Fibroblast of pulmonary artery (primary cell): ENCODE measurements around the gene EFCC1.

Experiments used
- DNase-seq: peaks from one replicate; pipeline ENCODE4 v3.0.0-alpha.2; 2010; ENCODE audit warnings: low read depth
- H3K4me3 ChIP-seq: replicated peaks from 2 replicates; pipeline ENCODE4 v1.5.1; 2011; ENCODE audit warnings: low read depth, mild to moderate bottlenecking, control low read depth, low read length, moderate library complexity
- TF ChIP-seq, protein P1 (sequence below): IDR thresholded peaks from 2 replicates; pipeline ENCODE4 v1.5.1; 2011; ENCODE audit warnings: mild to moderate bottlenecking, control low read depth, low read length, inconsistent platforms; ENCODE audit errors: missing control alignments

Gene EFCC1, protein sequence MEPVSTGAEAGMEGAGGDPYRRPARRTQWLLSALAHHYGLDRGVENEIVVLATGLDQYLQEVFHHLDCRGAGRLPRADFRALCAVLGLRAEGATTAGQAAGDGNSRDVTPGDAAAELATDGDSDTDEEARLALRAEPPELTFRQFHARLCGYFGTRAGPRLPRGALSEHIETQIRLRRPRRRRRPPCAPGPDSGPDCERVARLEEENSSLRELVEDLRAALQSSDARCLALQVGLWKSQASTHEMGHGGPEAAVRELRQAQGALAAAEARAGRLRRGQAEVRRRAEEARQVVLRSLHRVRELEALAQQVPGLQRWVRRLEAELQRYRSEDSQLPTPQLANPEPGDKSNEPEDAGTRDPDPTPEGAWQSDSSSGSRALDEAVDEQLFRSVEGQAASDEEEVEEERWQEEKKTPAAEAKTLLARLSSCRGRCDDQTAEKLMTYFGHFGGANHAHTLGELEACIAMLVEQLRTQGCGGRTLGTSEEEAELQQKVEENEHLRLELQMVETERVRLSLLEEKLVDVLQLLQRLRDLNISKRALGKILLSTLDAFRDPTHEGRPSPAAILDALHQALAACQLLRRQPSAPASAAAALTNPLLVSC

DNA sequence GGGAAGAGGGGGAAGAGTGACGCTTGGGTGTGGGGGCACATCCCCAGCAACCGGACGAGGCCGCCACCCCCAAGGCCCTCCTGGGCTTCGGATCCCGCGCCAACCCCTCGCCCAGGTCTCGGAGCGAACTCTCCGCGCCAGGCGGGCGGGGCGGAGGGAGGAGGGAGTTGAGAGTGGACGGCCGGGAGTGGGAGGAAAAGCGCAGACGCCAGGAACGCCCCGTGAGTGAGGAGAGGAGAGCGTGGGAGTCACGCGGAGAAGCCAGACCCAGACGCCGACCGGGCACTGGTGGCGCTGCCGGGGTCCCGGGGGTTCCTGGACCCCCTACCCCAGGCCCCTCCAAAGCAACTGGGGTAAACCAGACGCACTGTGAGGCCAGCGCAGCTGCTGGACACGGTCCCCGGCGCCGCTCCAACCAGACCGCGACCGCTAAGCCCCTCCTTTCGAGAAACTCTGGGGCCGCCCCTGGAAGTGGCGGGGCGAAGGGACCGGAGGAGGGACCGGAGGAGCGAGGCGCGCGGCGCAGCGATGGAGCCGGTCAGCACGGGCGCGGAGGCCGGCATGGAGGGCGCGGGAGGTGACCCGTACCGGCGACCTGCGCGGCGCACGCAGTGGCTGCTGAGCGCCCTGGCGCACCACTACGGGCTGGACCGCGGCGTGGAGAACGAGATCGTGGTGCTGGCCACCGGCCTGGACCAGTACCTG, at the start of gene EFCC1:
Gene EFCC1 (plus strand): TSS at position 204 of the 705 bp plus-strand sequence. CDS start 325 bp downstream, at position 529.
- peak within 1 kb of the TSS; percentile 31 for H3K4me3 ChIP-seq
- TF ChIP-seq, protein P1, sequence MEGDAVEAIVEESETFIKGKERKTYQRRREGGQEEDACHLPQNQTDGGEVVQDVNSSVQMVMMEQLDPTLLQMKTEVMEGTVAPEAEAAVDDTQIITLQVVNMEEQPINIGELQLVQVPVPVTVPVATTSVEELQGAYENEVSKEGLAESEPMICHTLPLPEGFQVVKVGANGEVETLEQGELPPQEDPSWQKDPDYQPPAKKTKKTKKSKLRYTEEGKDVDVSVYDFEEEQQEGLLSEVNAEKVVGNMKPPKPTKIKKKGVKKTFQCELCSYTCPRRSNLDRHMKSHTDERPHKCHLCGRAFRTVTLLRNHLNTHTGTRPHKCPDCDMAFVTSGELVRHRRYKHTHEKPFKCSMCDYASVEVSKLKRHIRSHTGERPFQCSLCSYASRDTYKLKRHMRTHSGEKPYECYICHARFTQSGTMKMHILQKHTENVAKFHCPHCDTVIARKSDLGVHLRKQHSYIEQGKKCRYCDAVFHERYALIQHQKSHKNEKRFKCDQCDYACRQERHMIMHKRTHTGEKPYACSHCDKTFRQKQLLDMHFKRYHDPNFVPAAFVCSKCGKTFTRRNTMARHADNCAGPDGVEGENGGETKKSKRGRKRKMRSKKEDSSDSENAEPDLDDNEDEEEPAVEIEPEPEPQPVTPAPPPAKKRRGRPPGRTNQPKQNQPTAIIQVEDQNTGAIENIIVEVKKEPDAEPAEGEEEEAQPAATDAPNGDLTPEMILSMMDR: no peak
- peak; percentile 17 for DNase-seq

DNA sequence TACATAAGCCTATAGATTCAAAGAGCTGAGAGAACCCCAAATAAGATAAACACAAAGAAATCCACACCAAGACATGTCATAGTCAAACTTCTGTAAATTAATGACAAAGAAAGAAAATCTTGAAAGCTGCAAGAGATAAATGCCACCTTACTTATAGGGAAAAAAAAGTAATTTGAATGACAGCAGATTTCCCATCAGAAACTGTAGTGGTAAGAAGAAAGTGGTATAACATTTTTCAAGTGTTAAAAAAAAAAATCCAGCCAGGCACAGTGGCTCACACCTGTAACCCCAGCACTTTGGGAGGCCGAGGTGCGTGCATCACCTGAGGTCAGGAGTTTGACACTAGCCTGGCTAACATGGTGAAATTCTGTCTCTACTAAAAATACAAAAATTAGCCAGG, 44.7 kb upstream of the EFCC1 start:
- TF ChIP-seq, protein P1: no peak
- H3K4me3 ChIP-seq: no peak overlapping the region
- no peak for DNase-seq

DNA sequence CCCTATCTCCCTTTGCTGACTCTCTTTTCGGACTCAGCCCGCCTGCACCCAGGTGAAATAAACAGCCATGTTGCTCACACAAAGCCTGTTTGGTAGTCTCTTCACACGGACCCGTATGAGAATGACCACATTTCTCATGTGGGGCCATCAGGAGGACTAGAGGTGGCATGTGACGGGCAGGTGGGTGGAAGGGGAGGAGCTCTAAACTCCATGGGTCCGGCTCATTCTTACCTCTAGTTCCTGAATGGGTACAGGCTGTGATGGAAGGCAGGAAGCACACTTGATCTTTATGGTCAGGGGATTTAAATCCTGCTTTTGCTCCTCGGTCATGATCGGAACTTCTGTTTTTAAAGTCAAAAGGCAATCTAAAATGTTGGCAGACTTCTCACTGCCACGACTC, 35.8 kb upstream of the EFCC1 start:
- H3K4me3 ChIP-seq: no peak overlapping the region
- TF ChIP-seq, protein P1: no peak
- no peak for DNase-seq

DNA sequence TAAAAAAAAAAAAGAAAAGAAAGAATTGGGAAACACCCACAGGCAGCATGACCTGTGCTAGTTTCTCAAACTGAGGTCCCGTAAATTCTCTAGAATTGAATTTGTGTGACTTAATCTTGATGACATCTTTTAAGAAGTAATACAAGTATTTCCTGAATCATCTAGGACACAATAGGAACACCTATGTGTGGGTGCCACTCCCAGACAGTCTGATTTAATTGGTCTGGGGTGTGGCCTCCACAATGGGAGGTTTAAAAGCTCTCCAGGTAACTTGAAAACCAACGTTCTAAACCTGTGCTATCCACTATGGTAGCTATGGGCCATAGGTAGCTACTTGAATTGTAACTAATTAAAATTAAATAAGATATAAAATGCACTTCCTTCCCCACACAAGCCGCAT, 35.3 kb upstream of the EFCC1 start:
- TF ChIP-seq, protein P1: no peak
- no peak for DNase-seq

DNA sequence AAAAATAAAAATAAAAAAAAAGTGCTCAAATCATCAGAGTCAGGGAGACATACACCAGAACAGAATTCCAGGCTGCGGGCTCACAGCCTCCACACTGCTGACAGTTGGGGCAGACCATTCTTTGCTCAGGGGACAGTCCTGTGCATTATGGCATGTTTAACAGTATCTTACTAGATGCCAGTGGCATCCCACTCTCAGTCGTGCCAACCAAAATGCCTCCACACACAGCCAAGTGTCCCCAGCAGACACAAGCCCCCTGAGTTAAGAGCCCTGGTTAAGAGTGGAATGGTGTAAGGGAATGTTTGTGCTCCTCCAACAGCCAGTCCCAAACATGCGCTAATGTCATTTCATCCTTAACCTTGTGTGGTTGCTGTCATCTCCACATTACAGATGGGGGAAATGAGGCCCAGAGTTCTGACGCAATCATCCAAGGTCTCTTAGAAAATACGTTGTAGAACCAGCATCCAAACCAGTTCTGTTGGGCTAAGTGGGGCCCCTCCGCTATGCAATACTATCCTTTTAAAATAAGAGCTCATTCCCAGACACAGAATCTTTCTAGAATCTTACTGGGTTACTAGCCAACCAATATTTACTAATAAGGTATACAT, 33.3 kb upstream of the EFCC1 start:
- DNase-seq: no peak
- no peak overlapping the region for H3K4me3 ChIP-seq
- TF ChIP-seq, protein P1: no peak

More for the DNA sequence above, 35.3 kb upstream of the EFCC1 start:
- H3K4me3 ChIP-seq: no peak overlapping the region

DNA sequence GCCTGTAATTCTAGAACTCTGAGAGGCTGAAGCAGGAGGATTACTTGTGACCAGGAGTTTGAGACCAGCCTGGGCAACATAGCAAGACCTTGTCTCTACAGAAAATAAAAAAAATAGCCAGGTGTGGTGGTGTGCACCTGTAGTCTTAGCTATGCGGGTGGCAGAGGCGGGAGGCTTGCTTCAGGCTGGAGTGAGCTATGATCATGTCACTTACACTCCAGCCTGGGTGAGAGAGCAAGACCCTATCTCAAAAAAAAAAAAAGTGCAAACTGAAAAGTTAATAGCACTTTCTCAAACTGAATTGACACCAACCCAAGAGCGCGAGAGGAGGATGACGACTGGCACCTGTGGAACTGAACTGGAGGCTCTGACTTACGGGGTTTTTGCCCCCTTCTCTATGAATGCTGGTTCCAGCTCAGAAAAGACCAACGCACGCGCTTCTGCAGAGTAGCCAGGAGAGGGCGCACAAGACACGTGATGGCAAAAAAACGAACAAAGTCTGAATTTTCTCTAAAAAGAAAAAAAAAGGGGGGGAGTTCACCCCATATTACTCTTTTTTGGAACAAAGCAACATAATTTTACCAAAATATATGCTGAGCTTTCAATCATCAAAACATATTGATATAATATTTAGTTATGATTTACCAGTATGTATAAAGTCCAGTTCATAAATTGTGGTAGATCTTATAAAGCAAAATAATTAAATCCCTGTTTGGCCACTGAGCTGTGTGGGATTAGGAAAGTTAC, 30.9 kb upstream of the EFCC1 start:
- H3K4me3 ChIP-seq: no peak overlapping the region
- peak; percentile 61 for DNase-seq
- TF ChIP-seq, protein P1: peak; percentile 92
